Measurements from ENCODE around the gene TMEM266.

Gene TMEM266

GRCh38 chr15:76199106-76200082 is 139.6 kb downstream of the TMEM266 start:
- peaks cover 18% of the 10 kb centered on the region for H3K4me1 ChIP-seq (ENCODE audit: insufficient read depth, low read length, poor library complexity, severe bottlenecking)
- no peaks in the 10 kb centered on the region for H3K9me3 ChIP-seq (ENCODE audit: insufficient read depth, low read depth, low read length)
- no peak overlapping the region for H3K4me3 ChIP-seq (ENCODE audit: low read length, poor library complexity, severe bottlenecking)
- H3K27me3 ChIP-seq (ENCODE audit: insufficient read depth, low read length, poor library complexity, severe bottlenecking) = no peaks in the 10 kb centered on the region
- H2AFZ ChIP-seq (ENCODE audit: low read length) = no peak overlapping the region
- no peaks in the 10 kb centered on the region for H4K20me1 ChIP-seq (ENCODE audit: insufficient read depth, low read length, poor library complexity, severe bottlenecking)
- no peaks in the 10 kb centered on the region for H3K79me2 ChIP-seq (ENCODE audit: insufficient read depth, low read length)
- H3K9ac ChIP-seq (ENCODE audit: low read depth, low read length, poor library complexity, severe bottlenecking) = no peak overlapping the region
- no peak overlapping the region for H3K4me2 ChIP-seq (ENCODE audit: low read depth, low read length, poor library complexity, severe bottlenecking)
- no peaks in the 10 kb centered on the region for H3F3A ChIP-seq (ENCODE audit: low read depth)
- TF ChIP-seq EZH2phosphoT487 (IDR thresholded peaks at IDR 0.05; ENCODE audit: borderline replicate concordance) = no peak
- TF ChIP-seq CTCF (conservative IDR thresholded peaks at IDR 0.05; ENCODE audit: low read length) = no peak
- no peaks in the 10 kb centered on the region; the same call in 1 of the 2 replicates for H3K36me3 ChIP-seq (ENCODE audit: insufficient read depth, low read length)
- H3K9me2 ChIP-seq (replicated peaks; ENCODE audit: low read depth, low read length) = no peaks in the 10 kb centered on the region

GRCh38 chr15:76200083-76200465 is 140.3 kb downstream of the TMEM266 start:
- no peak for TF ChIP-seq EZH2phosphoT487 (IDR thresholded peaks at IDR 0.05; ENCODE audit: borderline replicate concordance)
- TF ChIP-seq CTCF (conservative IDR thresholded peaks at IDR 0.05; ENCODE audit: low read length) = no peak

GRCh38 chr15:76200641-76201105 is 140.9 kb downstream of the TMEM266 start:
- Histone ChIP-seq H3K4me2 (ENCODE audit: low read depth, low read length, poor library complexity, severe bottlenecking) (no peak overlapping the region), H3K4me1 (ENCODE audit: insufficient read depth, low read length, poor library complexity, severe bottlenecking) (peaks cover 18% of the 10 kb centered on the region), H3K79me2 (ENCODE audit: insufficient read depth, low read length) (no peaks in the 10 kb centered on the region), H4K20me1 (ENCODE audit: insufficient read depth, low read length, poor library complexity, severe bottlenecking) (no peaks in the 10 kb centered on the region), H3K9ac (ENCODE audit: low read depth, low read length, poor library complexity, severe bottlenecking) (no peak overlapping the region), H3K9me3 (ENCODE audit: insufficient read depth, low read depth, low read length) (no peaks in the 10 kb centered on the region), H3K4me3 (ENCODE audit: low read length, poor library complexity, severe bottlenecking) (no peak overlapping the region), H2AFZ (ENCODE audit: low read length) (no peak overlapping the region), H3F3A (ENCODE audit: low read depth) (no peaks in the 10 kb centered on the region), H3K36me3 (ENCODE audit: insufficient read depth, low read length) (no peaks in the 10 kb centered on the region; the same call in 1 of the 2 replicates), H3K27me3 (ENCODE audit: insufficient read depth, low read length, poor library complexity, severe bottlenecking) (no peaks in the 10 kb centered on the region), H3K9me2 (replicated peaks; ENCODE audit: low read depth, low read length) (no peaks in the 10 kb centered on the region)
- TF ChIP-seq EZH2phosphoT487 (IDR thresholded peaks at IDR 0.05; ENCODE audit: borderline replicate concordance) (no peak), CTCF (conservative IDR thresholded peaks at IDR 0.05; ENCODE audit: low read length) (no peak)

More at GRCh38 chr15:76200083-76200465, 140.3 kb downstream of the TMEM266 start:
- Histone ChIP-seq H3K4me1 (ENCODE audit: insufficient read depth, low read length, poor library complexity, severe bottlenecking) (peaks cover 18% of the 10 kb centered on the region), H3K9me2 (replicated peaks; ENCODE audit: low read depth, low read length) (no peaks in the 10 kb centered on the region), H3F3A (ENCODE audit: low read depth) (no peaks in the 10 kb centered on the region), H3K79me2 (ENCODE audit: insufficient read depth, low read length) (no peaks in the 10 kb centered on the region), H3K9me3 (ENCODE audit: insufficient read depth, low read depth, low read length) (no peaks in the 10 kb centered on the region), H3K4me2 (ENCODE audit: low read depth, low read length, poor library complexity, severe bottlenecking) (no peak overlapping the region), H3K27me3 (ENCODE audit: insufficient read depth, low read length, poor library complexity, severe bottlenecking) (no peaks in the 10 kb centered on the region), H2AFZ (ENCODE audit: low read length) (no peak overlapping the region), H3K36me3 (ENCODE audit: insufficient read depth, low read length) (no peaks in the 10 kb centered on the region; the same call in 1 of the 2 replicates), H3K9ac (ENCODE audit: low read depth, low read length, poor library complexity, severe bottlenecking) (no peak overlapping the region), H4K20me1 (ENCODE audit: insufficient read depth, low read length, poor library complexity, severe bottlenecking) (no peaks in the 10 kb centered on the region), H3K4me3 (ENCODE audit: low read length, poor library complexity, severe bottlenecking) (no peak overlapping the region)
